HG02973 (cell line): ENCODE measurements around the gene TTLL4.

ENCODE experiments used
- ATAC-seq: cut with Tn5 transposase; IDR thresholded peaks from one replicate; pipeline ENCODE4 v1.9.1; 2021; ENCODE audit warnings: moderate library complexity; ENCODE audit not compliant: unreplicated experiment

Gene TTLL4

GRCh38 chr2:218710687-218711549, at the start of gene TTLL4:
Gene TTLL4 (plus strand): TSS chr2:218710835. CDS start chr2:218737677, 26,842 bp downstream.
- ATAC-seq, result peak; percentile 89

- no peak for ATAC-seq
Measured at GRCh38 chr2:218662377-218662776, 48.3 kb upstream of the TTLL4 start.

DNA sequence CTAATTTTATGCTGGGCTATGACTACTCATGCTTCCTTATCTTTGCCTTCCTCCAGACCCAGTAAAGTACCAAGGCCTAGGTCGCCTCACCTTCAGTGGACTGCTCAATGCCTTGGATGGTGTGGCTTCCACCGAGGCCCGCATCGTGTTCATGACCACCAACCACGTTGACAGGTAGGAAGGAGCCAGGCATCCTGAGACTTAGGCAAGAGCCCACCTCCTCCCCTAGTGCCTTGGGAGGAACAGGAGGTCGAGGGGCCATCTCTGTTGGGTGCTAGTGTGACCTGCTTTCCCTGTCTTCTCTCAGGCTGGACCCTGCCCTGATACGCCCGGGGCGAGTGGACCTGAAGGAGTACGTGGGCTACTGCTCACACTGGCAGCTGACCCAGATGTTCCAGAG, 47.8 kb upstream of the TTLL4 start:
- no peak for ATAC-seq

- no peak for ATAC-seq
Measured at GRCh38 chr2:218663901-218664300, 46.7 kb upstream of the TTLL4 start.

GRCh38 chr2:218664653-218665052, 46.0 kb upstream of the TTLL4 start:
- ATAC-seq, result no peak

DNA sequence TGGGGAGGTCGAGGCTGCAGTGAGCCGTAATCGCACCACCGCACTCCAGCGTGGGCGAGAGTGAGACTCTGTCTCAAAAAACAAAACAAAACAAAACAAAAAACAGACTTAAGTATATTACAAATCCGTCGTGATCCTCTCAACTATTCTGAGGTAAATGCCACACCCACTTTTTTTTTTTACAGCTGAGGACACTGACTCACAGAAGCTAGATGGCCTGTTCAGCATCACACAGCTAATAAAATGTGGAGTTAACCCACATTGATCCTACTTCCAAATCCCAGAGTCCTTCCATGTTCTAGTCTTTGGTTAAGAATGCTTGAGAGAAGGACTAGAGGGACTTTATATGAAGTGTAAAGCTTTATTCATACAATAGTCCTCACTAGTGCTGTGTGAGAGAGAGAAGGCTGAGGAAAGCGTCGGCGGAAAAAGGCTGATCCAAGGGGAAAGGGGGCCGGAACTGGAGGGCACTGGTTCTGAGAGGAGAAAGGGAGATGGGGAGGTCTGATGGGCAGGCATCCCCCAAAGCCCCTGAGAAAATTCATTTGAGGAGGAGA, 39.5 kb upstream of the TTLL4 start:
- ATAC-seq, result no peak

DNA sequence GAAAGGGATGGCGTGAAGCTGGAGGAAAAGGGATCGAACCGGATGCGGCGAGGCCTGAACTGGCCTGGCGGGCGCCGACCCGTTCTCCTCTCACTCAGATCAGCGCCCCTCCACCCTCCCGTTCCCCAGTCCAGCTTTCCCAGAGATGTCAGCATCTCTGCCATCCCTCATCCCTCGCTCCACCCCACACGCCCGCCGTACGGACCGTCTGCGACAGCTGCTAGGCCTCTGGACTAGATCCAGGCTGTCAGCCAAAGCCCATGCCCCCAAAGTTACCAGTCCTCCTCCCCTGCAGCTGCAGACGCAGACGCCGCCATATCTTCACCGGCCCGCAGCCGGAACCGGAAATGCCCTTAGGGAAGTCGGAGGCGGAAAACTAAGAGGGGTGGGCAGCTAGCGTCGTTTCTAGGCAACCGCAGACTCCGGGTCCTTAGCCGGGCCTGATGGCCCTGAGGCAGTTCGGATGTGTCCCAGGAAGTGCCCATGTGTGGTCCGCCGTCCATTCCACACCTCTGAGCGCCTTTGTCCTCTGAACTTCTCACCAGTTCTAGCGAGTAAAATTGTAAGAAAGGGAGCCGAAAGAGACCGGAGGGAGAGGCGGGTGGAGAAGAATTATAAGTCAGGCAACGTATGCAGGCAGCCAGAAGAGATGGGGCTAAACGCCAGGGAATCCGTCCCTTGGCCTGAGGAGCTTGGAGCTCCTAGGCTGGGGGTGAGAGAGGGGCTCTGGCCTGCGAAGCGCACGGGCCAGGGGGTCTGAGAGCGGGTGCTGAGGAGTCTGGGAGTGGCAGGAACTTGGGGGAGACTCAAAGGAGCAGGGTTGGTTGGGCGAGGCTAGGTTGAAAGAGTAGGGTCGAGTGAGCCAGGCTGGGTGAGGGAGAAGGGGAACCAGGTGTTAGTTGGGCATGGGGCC, 38.7 kb upstream of the TTLL4 start, which contains the start of the genes RNF25 and STK36:
Gene RNF25, minus strand, starts transcription at position 349 of the 913 bp plus-strand sequence. Its CDS starts 32 bp downstream, at position 317.
Gene STK36, plus strand, starts transcription at position 433 of the 913 bp plus-strand sequence. CDS start 744 bp downstream, outside the sequence.
- ATAC-seq, result peak; percentile 94

DNA sequence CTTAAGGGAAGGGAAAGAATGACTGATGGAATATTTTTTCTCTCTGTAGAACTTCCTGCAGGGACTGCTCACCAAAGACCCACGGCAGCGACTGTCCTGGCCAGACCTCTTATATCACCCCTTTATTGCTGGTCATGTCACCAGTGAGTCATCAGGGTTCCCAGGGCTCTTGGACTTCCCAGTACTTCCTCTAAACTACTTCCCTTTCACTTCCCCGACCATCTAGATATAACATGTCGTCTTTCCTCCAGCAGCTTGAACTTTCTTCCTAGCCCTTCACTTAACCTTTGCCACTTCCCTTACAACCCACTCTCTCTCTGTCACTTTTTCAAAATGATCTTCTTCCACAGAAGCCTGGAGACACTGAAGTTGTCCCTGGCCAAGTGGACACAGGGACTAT, 31.5 kb upstream of the TTLL4 start:
- ATAC-seq, result no peak

GRCh38 chr2:218680061-218680460, 30.6 kb upstream of the TTLL4 start:
- ATAC-seq, result no peak

- peak; percentile 60 for ATAC-seq
Measured at GRCh38 chr2:218687400-218688060, 23.1 kb upstream of the TTLL4 start.

GRCh38 chr2:218691234-218691633, 19.4 kb upstream of the TTLL4 start:
- ATAC-seq, result no peak

- ATAC-seq, result no peak
Measured at GRCh38 chr2:218694405-218695145, 16.1 kb upstream of the TTLL4 start.

DNA sequence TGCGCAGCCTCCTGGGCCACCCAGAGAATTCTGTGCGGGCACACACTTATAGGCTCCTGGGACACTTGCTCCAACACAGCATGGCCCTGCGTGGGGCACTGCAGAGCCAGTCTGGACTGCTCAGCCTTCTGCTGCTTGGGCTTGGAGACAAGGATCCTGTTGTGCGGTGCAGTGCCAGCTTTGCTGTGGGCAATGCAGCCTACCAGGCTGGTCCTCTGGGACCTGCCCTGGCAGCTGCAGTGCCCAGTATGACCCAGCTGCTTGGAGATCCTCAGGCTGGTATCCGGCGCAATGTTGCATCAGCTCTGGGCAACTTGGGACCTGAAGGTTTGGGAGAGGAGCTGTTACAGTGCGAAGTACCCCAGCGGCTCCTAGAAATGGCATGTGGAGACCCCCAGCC, 11.8 kb upstream of the TTLL4 start:
- no peak for ATAC-seq

- ATAC-seq, result no peak
Measured at GRCh38 chr2:218701806-218702205, 8.8 kb upstream of the TTLL4 start.

GRCh38 chr2:218703341-218703740, 7.3 kb upstream of the TTLL4 start:
- no peak for ATAC-seq

DNA sequence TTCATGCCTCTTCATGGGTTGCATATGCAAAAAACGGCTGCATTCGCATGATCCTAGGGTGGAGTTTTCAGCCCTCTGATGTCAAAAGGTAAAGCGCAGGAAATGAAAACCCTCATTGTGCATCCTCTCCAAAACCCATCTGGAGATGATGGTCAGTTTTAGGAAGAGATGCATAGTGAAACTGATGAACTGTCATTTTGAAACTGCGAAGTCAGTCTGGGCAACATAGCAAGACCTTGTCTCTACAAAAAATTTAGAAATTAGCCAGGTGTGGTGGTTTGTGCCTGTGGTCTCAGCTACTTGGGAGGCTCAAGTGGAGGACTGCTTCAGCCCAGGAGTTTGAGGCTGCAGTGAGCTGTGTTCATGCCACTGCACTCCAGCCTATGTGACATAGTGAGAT, 2.5 kb upstream of the TTLL4 start:
- peak; percentile 27 for ATAC-seq

DNA sequence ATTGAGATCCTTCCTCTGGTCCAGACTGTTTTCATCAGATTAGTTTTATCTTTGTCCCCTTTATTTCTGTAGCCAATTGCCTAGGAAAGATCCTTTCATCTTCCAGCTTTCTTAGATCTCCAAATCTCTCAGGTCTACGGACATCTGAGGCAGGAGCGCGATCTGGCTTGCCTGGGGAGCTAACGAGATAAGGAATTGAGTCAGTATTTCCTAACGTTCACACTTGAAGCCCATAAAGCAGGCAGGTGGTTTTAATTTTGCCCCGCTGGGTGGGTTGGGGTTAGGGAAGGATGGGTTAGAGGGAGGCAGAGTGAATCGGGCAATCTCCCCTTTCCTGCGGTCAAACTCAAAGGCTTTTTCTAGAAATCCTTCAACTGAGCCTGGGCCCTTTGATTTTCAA, 727 bp upstream of the TTLL4 start:
- no peak for ATAC-seq

- ATAC-seq, result no peak
Measured at GRCh38 chr2:218710334-218710686, 325 bp upstream of the TTLL4 start.

DNA sequence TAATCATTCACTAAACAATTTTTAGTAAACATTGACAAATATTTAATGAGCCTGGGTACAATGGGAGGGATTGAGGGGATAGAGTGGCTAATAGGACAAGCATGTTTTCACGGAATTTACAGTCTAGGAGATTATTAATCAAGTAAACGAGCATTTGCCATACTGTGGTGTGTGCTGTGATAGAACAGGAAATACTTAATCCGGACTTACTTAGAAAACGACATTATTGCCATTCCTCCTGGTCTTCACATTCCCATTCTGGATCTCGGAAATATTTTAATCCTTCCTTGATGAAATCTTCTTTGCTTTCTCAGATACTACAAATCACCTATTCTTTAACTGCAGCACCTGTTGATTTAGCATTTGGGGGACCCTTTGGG, 905 bp downstream of the TTLL4 start:
- ATAC-seq, result no peak

DNA sequence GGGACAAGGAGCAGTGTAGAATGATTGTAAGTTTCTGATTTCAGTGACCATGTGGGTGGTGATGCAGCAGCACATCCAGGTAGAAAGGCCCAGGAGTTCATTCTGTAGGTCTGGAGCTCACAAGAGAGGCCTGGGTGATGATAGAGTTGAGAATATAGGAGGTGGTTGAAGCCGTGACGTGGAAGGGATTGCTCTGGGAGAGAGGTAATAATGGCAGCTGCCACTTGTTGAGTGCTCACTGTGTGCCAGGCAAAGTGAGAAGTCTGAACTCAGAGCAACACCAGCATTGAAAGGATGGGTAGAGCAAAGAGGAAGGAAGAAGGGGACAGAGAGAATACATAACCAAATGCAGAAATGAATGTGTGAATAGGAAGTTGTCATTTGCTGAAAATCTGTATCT, 3.3 kb downstream of the TTLL4 start:
- ATAC-seq, result no peak
